ENCODE results near the gene CBARP. TPM values are rescaled to one million over a fixed set of nuclear protein-coding genes. Genes with fewer than 3 reads are reported as not detected.

The CBARP gene
- total and polyA plus RNA-seq, 2 experiments from 2014 or later, result 0.41 to 4.5 TPM

GRCh38 chr19:1273263-1274041 is 35.6 kb upstream of the CBARP start:
- Histone ChIP-seq H3K27ac (peak overlapping the region; percentile 88), H3K9ac (peak overlapping the region; percentile 89), H3K36me3 (ENCODE audit: low read depth) (peaks cover 34% of the 10 kb centered on the region; the same call in 1 of the 2 replicates), H3K4me1 (ENCODE audit: insufficient read depth) (peaks cover 23% of the 10 kb centered on the region), H3K9me3 (ENCODE audit: low read depth) (no peaks in the 10 kb centered on the region), H2AFZ (no peak overlapping the region), H4K20me1 (ENCODE audit: insufficient read depth) (no peaks in the 10 kb centered on the region), H3K27me3 (replicated peaks; ENCODE audit: insufficient read depth) (no peaks in the 10 kb centered on the region), H3K4me2 (ENCODE audit: unreplicated experiment) (no peak overlapping the region), H3F3A (ENCODE audit: insufficient read depth) (peaks cover 37% of the 10 kb centered on the region), H3K79me2 (ENCODE audit: insufficient read depth) (peaks cover 58% of the 10 kb centered on the region), H3K9me2 (ENCODE audit: insufficient read depth) (no peaks in the 10 kb centered on the region), H3K4me3 (no peak overlapping the region)
- DNase-seq, result peak; percentile 37
- no peak for TF ChIP-seq EZH2 (IDR thresholded peaks at IDR 0.05; ENCODE audit: insufficient read depth, poor library complexity, severe bottlenecking)
- TF ChIP-seq EZH2phosphoT487 (IDR thresholded peaks at IDR 0.05; ENCODE audit: insufficient read depth, low read depth), result no peak
- WGBS, 2 experiments (ENCODE audit: low coverage in 1 of 2, low lambda C conversion rate in 2 of 2, missing lambda C conversion rate in 2 of 2), result 78 to 82% methylated on average over 20 to 25 of the region's 25 CpGs
- in situ Hi-C loops (cut with MboI), result no loop called here

GRCh38 chr19:1272423-1273262 is 34.8 kb upstream of the CBARP start:
- H3K9me3 ChIP-seq (ENCODE audit: low read depth), result no peaks in the 10 kb centered on the region
- no peak overlapping the region for H3K4me3 ChIP-seq
- peaks cover 34% of the 10 kb centered on the region; the same call in 1 of the 2 replicates for H3K36me3 ChIP-seq (ENCODE audit: low read depth)
- H3K4me1 ChIP-seq (ENCODE audit: insufficient read depth), result peaks cover 25% of the 10 kb centered on the region
- in situ Hi-C loops (cut with MboI), result no loop called here
- H3K4me2 ChIP-seq (ENCODE audit: unreplicated experiment), result no peak overlapping the region
- WGBS, 2 experiments (ENCODE audit: low coverage in 1 of 2, low lambda C conversion rate in 2 of 2, missing lambda C conversion rate in 2 of 2), result 81 to 82% methylated on average over 33 of the region's 33 CpGs
- peak overlapping the region; percentile 23 for H3K9ac ChIP-seq
- DNase-seq, result no peak
- peaks cover 37% of the 10 kb centered on the region for H3F3A ChIP-seq (ENCODE audit: insufficient read depth)
- no peaks in the 10 kb centered on the region for H3K27me3 ChIP-seq (replicated peaks; ENCODE audit: insufficient read depth)
- TF ChIP-seq EZH2 (IDR thresholded peaks at IDR 0.05; ENCODE audit: insufficient read depth, poor library complexity, severe bottlenecking), result no peak
- peaks cover 66% of the 10 kb centered on the region for H3K79me2 ChIP-seq (ENCODE audit: insufficient read depth)
- H4K20me1 ChIP-seq (ENCODE audit: insufficient read depth), result no peaks in the 10 kb centered on the region
- H3K9me2 ChIP-seq (ENCODE audit: insufficient read depth), result no peaks in the 10 kb centered on the region
- H3K27ac ChIP-seq, result peak overlapping the region; percentile 88; the same call in 1 of the 2 replicates
- H2AFZ ChIP-seq, result no peak overlapping the region

- H3F3A ChIP-seq (ENCODE audit: insufficient read depth), result peaks cover 37% of the 10 kb centered on the region
- no peak overlapping the region for H2AFZ ChIP-seq
- WGBS, 2 experiments (ENCODE audit: low coverage in 1 of 2, low lambda C conversion rate in 2 of 2, missing lambda C conversion rate in 2 of 2), result 83 to 86% methylated on average over 36 to 37 of the region's 37 CpGs
- TF ChIP-seq EZH2phosphoT487 (IDR thresholded peaks at IDR 0.05; ENCODE audit: insufficient read depth, low read depth) (no peak), EZH2 (IDR thresholded peaks at IDR 0.05; ENCODE audit: insufficient read depth, poor library complexity, severe bottlenecking) (no peak)
- DNase-seq, result no peak
- H3K4me3 ChIP-seq, result peak overlapping the region; percentile 84
- no peaks in the 10 kb centered on the region for H4K20me1 ChIP-seq (ENCODE audit: insufficient read depth)
- in situ Hi-C loops (cut with MboI), result no loop called here
- H3K27me3 ChIP-seq (replicated peaks; ENCODE audit: insufficient read depth), result no peaks in the 10 kb centered on the region
- peak overlapping the region; percentile 97 for H3K9ac ChIP-seq
- peaks cover 34% of the 10 kb centered on the region; the same call in 1 of the 2 replicates for H3K36me3 ChIP-seq (ENCODE audit: low read depth)
- H3K79me2 ChIP-seq (ENCODE audit: insufficient read depth), result peaks cover 69% of the 10 kb centered on the region
- H3K9me3 ChIP-seq (ENCODE audit: low read depth), result no peaks in the 10 kb centered on the region
- H3K9me2 ChIP-seq (ENCODE audit: insufficient read depth), result no peaks in the 10 kb centered on the region
- H3K27ac ChIP-seq, result peak overlapping the region; percentile 97
- peak overlapping the region; percentile 95 for H3K4me2 ChIP-seq (ENCODE audit: unreplicated experiment)
- H3K4me1 ChIP-seq (ENCODE audit: insufficient read depth), result peaks cover 32% of the 10 kb centered on the region
Observed at GRCh38 chr19:1271528-1272422, 34.0 kb upstream of the CBARP start.

All from GM23248 (cell line).